Tibial artery (tissue), 4 donors: ENCODE results near the gene MSANTD3.
"Not testable (repeated sequence)": the region's sequence is repeated elsewhere in the genome, so short reads cannot be mapped to it uniquely, and the experiment has no call there.

Experiments used
- DNase-seq, 2 donors: peaks; one replicate each; pipeline ENCODE4 v3.0.0-alpha.2; 2019
- H3K27ac ChIP-seq, 2 donors: fragments of 200-600 bp; sonication (generic) in 1 of 2; 1 replicate in 1 of 2; 2 replicates in 1 of 2; pipeline ENCODE4 v1.5.1; 2018 to 2019; ENCODE audit warnings: mild to moderate bottlenecking in 1 of 2
- H3K27me3 ChIP-seq, 2 donors: fragments of 200-600 bp; sonication (generic) in 1 of 2; one replicate each; pipeline versions ENCODE4 v1.5.1 to v1.6.0; 2016 to 2019
- H3K36me3 ChIP-seq, 3 donors: fragments of 200-600 bp; sonication (generic) in 2 of 3; one replicate each; pipeline ENCODE4 v1.5.1; 2016 to 2019; ENCODE audit warnings: mild to moderate bottlenecking in 2 of 3
- H3K4me1 ChIP-seq, 4 donors: fragments of 200-600 bp; sonication (generic) in 2 of 4; 1 replicate in 3 of 4; 2 replicates in 1 of 4; pipeline ENCODE4 v1.5.1; 2016 to 2019
- H3K4me3 ChIP-seq, 2 donors: fragments of 200-600 bp; sonication (generic) in 1 of 2; 1 replicate in 1 of 2; 2 replicates in 1 of 2; pipeline ENCODE4 v1.5.1; 2018 to 2019; ENCODE audit warnings: mild to moderate bottlenecking in 2 of 2
- H3K9me3 ChIP-seq, 3 donors: fragments of 200-600 bp; sonication (generic) in 1 of 3; one replicate each; pipeline ENCODE4 v1.5.1; 2016 to 2019
- intact Hi-C: fragments of 100-400 bp; cut with DNase I; formaldehyde crosslinking; loops from one replicate; pipeline ENCODE4 v1.15.0; 2023; ENCODE audit warnings: low total_unique reads
- TF ChIP-seq, protein P1 (sequence below), 2 experiments: fragments of 200-600 bp in 1 of 2; fragments of 450-650 bp in 1 of 2; IDR thresholded peaks; one replicate each; pipeline ENCODE4 v1.5.1; 2017 to 2019; ENCODE audit warnings: antibody characterized with exemption in 2 of 2, mild to moderate bottlenecking in 1 of 2, moderate library complexity in 1 of 2

The MSANTD3 gene

DNA sequence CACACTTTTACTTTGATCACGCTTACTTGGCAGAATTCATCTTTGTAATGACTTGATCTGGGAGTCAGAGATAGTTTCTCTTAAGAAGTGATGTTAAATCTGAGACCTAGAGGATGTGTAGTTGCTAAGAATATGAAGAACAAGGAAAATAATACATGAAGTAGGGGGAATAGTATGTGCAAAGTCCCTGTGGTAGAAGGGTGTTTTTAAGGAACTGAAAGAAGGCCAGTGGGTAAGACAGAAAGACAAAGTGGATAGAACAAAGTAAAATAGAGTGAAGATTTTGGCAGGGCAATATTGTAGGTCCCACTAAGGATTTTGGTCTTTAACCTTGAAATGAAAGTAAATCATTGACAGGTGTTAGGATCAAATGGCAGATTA, 17.8 kb upstream of the MSANTD3 start:
- TF ChIP-seq, protein P1, sequence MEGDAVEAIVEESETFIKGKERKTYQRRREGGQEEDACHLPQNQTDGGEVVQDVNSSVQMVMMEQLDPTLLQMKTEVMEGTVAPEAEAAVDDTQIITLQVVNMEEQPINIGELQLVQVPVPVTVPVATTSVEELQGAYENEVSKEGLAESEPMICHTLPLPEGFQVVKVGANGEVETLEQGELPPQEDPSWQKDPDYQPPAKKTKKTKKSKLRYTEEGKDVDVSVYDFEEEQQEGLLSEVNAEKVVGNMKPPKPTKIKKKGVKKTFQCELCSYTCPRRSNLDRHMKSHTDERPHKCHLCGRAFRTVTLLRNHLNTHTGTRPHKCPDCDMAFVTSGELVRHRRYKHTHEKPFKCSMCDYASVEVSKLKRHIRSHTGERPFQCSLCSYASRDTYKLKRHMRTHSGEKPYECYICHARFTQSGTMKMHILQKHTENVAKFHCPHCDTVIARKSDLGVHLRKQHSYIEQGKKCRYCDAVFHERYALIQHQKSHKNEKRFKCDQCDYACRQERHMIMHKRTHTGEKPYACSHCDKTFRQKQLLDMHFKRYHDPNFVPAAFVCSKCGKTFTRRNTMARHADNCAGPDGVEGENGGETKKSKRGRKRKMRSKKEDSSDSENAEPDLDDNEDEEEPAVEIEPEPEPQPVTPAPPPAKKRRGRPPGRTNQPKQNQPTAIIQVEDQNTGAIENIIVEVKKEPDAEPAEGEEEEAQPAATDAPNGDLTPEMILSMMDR (IDR thresholded peaks at IDR 0.05) = no peak
- H3K27ac ChIP-seq = no peak overlapping the region
- H3K4me1 ChIP-seq = peaks cover 0 to 9% (median 3%) of the 10 kb centered on the region in 4 donors
- intact Hi-C loops = no loop called here
- no peaks in the 10 kb centered on the region for H3K27me3 ChIP-seq
- DNase-seq = no peak
- no peaks in the 10 kb centered on the region for H3K9me3 ChIP-seq
- no peaks in the 10 kb centered on the region for H3K36me3 ChIP-seq
- no peak overlapping the region for H3K4me3 ChIP-seq

- Histone ChIP-seq H3K4me1 (peaks cover 0 to 9% (median 3%) of the 10 kb centered on the region in 4 donors), H3K27ac (peak overlapping the region in 1 of 2 donors; percentile 22), H3K27me3 (peaks cover 0 to 1% of the 10 kb centered on the region in 2 donors), H3K36me3 (no peaks in the 10 kb centered on the region), H3K9me3 (no peaks in the 10 kb centered on the region), H3K4me3 (peak overlapping the region; percentile 45 to 60)
- TF ChIP-seq, protein P1 (IDR thresholded peaks at IDR 0.05) = no peak
- intact Hi-C loops = no loop called here
- DNase-seq = peak; percentile 84 to 93
Observed at GRCh38 chr9:100411472-100412283, 15.3 kb upstream of the MSANTD3 start.

DNA sequence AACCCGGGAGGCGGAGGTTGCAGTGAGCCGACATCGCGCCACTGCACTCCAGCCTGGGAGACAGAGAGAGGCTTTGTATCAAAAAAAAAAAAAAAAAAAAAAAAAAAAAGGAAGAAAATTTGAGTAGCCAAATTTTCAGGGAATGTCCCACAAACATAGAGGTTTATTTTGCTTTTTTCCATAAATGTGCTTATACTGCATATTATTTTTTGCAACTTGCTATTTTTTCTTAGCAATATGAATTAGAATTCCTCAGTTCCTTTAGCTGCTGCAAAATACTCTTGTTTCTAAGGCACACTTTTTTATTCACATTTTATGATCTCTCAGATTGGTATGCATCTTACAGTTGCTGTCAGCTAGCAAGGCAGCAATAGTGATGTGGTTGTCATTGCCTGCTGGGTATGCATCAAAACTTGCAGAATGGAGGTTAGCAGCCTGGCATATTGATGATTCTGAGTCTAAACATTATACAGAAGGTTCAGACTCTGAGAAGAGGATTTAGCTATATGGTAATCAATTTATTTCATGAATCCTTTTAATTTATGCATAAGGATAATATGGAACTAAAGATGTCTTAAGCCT, 13.0 kb upstream of the MSANTD3 start:
- Histone ChIP-seq H3K36me3 (no peaks in the 10 kb centered on the region), H3K4me1 (peaks cover 0 to 9% (median 3%) of the 10 kb centered on the region in 4 donors), H3K4me3 (no peak overlapping the region), H3K9me3 (no peaks in the 10 kb centered on the region), H3K27me3 (peaks cover 0 to 4% of the 10 kb centered on the region in 2 donors), H3K27ac (no peak overlapping the region)
- intact Hi-C loops = no loop called here
- TF ChIP-seq, protein P1 (IDR thresholded peaks at IDR 0.05) = no peak
- no peak for DNase-seq

GRCh38 chr9:100417815-100418214, 9.1 kb upstream of the MSANTD3 start:
- H3K4me3 ChIP-seq = no peak overlapping the region
- DNase-seq = no peak
- H3K27me3 ChIP-seq = peaks cover 0 to 10% of the 10 kb centered on the region in 2 donors
- H3K27ac ChIP-seq = no peak overlapping the region
- TF ChIP-seq, protein P1 (IDR thresholded peaks at IDR 0.05) = no peak
- no peaks in the 10 kb centered on the region for H3K4me1 ChIP-seq
- intact Hi-C loops = no loop called here
- no peaks in the 10 kb centered on the region for H3K9me3 ChIP-seq
- H3K36me3 ChIP-seq = no peaks in the 10 kb centered on the region

- intact Hi-C loops = no loop called here
- Histone ChIP-seq H3K4me1 (no peaks in the 10 kb centered on the region), H3K27me3 (peaks cover 0 to 10% of the 10 kb centered on the region in 2 donors), H3K36me3 (no peaks in the 10 kb centered on the region), H3K27ac (no peak overlapping the region), H3K9me3 (no peaks in the 10 kb centered on the region), H3K4me3 (no peak overlapping the region)
- no peak for DNase-seq
- TF ChIP-seq, protein P1 (IDR thresholded peaks at IDR 0.05) = no peak
Observed at GRCh38 chr9:100419166-100419565, 7.8 kb upstream of the MSANTD3 start.

GRCh38 chr9:100421116-100421515, 5.8 kb upstream of the MSANTD3 start:
- H3K9me3 ChIP-seq, H3K4me3 ChIP-seq, H3K27me3 ChIP-seq, intact Hi-C loops, H3K4me1 ChIP-seq, DNase-seq, H3K36me3 ChIP-seq, H3K27ac ChIP-seq: not testable (repeated sequence)
